ENCODE measurements around the gene HOXC6.

HOXC6 gene

DNA sequence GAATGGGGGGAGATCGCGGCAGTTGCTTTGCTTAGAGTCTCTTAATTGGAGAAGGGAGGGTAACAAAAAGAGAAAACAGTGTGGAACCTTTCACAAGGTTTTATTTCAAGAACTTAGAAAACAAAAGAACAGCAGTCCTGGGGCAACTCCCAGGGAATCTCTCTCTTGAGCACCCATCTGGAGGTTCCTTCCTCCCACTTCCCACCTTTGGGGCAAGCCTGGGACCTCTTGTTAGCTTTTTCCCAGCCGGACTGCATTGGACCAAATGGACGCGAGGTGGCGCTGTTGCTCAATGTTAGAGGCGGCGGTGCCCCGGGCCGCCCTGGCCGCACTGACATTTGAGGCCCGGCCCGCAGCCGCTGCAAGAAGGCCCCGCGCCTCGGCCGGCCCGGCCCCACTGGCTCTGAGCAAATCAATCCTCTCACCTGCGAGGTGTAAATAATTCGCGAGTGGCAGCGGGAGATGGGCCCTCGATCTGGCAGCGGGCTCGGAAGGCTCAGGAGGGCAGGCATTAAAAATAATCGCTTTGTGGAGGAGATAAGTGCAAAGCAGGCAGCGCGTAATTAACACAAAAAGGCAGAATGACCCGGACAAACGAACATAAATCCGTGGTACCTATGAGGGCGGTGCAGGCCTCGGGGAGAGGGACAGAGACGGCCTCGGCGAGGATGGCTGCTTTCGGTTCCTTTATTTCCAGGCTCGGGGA, 22.2 kb upstream of the HOXC6 start:
- Histone ChIP-seq H3K4me1 (ENCODE audit: control insufficient read depth, insufficient read depth, low read length) (peaks cover 51% of the 10 kb centered on the region), H3K27me3 (replicated peaks; ENCODE audit: control insufficient read depth, insufficient read depth, low read length) (no peaks in the 10 kb centered on the region), H3K4me3 (ENCODE audit: low read length) (peak overlapping the region; percentile 86), H3K9me3 (ENCODE audit: control insufficient read depth, low read length) (no peaks in the 10 kb centered on the region), H3K36me3 (ENCODE audit: control insufficient read depth, insufficient read depth, low read length, severe bottlenecking) (peaks cover 6% of the 10 kb centered on the region), H3K9ac (ENCODE audit: low read length) (peak overlapping the region; percentile 96)
- peak; percentile 96 for DNase-seq (ENCODE audit: low read depth)

GRCh38 chr12:54006559-54007220, 21.6 kb upstream of the HOXC6 start:
- Histone ChIP-seq H3K9me3 (ENCODE audit: control insufficient read depth, low read length) (no peaks in the 10 kb centered on the region), H3K27me3 (replicated peaks; ENCODE audit: control insufficient read depth, insufficient read depth, low read length) (no peaks in the 10 kb centered on the region), H3K9ac (ENCODE audit: low read length) (peak overlapping the region; percentile 96), H3K4me3 (ENCODE audit: low read length) (peak overlapping the region; percentile 86), H3K36me3 (ENCODE audit: control insufficient read depth, insufficient read depth, low read length, severe bottlenecking) (peaks cover 6% of the 10 kb centered on the region), H3K4me1 (ENCODE audit: control insufficient read depth, insufficient read depth, low read length) (peaks cover 48% of the 10 kb centered on the region)
- DNase-seq (ENCODE audit: low read depth), result no peak

DNA sequence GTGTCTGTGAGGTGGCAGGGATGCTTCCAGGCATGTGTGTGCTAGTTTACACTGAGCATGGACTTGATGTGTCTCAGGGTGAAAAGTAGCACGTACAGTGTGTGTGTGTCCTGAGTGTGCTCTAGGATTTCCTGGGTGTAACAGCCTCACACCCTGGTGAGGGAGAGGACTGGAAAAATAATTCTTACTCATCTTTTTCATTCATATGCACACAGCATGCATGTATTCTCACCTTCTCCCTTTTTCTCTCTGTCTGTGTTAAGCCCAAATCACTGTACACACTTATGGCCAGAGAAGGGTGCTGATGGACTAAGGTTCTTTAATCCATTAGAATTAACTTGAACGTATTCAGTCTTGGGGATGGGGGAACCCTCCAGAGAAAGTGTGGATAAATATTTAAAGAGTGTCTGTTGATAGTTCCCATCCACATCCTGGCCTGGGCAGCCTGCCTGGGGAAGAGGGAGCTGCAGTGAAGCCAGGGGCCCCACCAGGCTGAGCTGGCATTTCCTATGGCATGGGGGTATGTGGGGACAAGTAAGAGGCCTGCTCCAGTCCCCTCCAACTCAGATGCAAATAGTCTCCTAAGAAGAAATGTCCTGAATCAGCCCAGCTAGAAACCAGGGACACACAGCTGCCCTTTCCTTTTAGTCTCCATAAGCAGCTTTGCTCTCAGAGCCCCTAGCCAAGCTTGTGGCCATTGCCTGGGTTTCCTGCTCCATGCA, 20.5 kb upstream of the HOXC6 start:
- no peaks in the 10 kb centered on the region for H3K27me3 ChIP-seq (replicated peaks; ENCODE audit: control insufficient read depth, insufficient read depth, low read length)
- peak overlapping the region; percentile 86 for H3K4me3 ChIP-seq (ENCODE audit: low read length)
- DNase-seq (ENCODE audit: low read depth), result no peak
- H3K9ac ChIP-seq (ENCODE audit: low read length), result peak overlapping the region; percentile 96
- peaks cover 5% of the 10 kb centered on the region for H3K36me3 ChIP-seq (ENCODE audit: control insufficient read depth, insufficient read depth, low read length, severe bottlenecking)
- H3K9me3 ChIP-seq (ENCODE audit: control insufficient read depth, low read length), result no peaks in the 10 kb centered on the region
- H3K4me1 ChIP-seq (ENCODE audit: control insufficient read depth, insufficient read depth, low read length), result peaks cover 46% of the 10 kb centered on the region

DNA sequence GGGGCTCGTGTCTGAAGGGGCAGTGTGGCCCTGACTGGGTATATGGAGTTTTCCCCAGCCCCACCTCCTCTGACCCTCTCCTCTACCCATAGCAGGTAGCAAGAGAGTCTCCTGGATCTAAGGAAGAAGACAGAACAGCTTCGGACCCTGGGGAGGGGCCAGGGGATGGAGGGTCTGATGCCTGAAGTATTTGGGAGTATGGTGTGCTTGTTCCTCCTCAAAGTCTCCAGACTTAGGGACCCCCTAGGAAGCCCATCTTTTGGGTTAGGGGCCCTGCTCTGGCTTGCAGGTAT, 20.0 kb upstream of the HOXC6 start:
- peak overlapping the region; percentile 96 for H3K9ac ChIP-seq (ENCODE audit: low read length)
- peak overlapping the region; percentile 86 for H3K4me3 ChIP-seq (ENCODE audit: low read length)
- no peaks in the 10 kb centered on the region for H3K36me3 ChIP-seq (ENCODE audit: control insufficient read depth, insufficient read depth, low read length, severe bottlenecking)
- no peak for DNase-seq (ENCODE audit: low read depth)
- H3K4me1 ChIP-seq (ENCODE audit: control insufficient read depth, insufficient read depth, low read length), result peaks cover 47% of the 10 kb centered on the region
- no peaks in the 10 kb centered on the region for H3K27me3 ChIP-seq (replicated peaks; ENCODE audit: control insufficient read depth, insufficient read depth, low read length)
- no peaks in the 10 kb centered on the region for H3K9me3 ChIP-seq (ENCODE audit: control insufficient read depth, low read length)

GRCh38 chr12:54009171-54010052, 18.8 kb upstream of the HOXC6 start:
- H3K27me3 ChIP-seq (replicated peaks; ENCODE audit: control insufficient read depth, insufficient read depth, low read length), result no peaks in the 10 kb centered on the region
- peak; percentile 35 for DNase-seq (ENCODE audit: low read depth)

GRCh38 chr12:54010053-54010971, 17.9 kb upstream of the HOXC6 start:
- DNase-seq (ENCODE audit: low read depth), result no peak
- H3K4me3 ChIP-seq (ENCODE audit: low read length), result peak overlapping the region; percentile 96

More at GRCh38 chr12:54009171-54010052, 18.8 kb upstream of the HOXC6 start:
- H3K4me3 ChIP-seq (ENCODE audit: low read length), result peak overlapping the region; percentile 96
- H3K4me1 ChIP-seq (ENCODE audit: control insufficient read depth, insufficient read depth, low read length), result peaks cover 48% of the 10 kb centered on the region
- H3K9me3 ChIP-seq (ENCODE audit: control insufficient read depth, low read length), result no peaks in the 10 kb centered on the region
- no peaks in the 10 kb centered on the region for H3K36me3 ChIP-seq (ENCODE audit: control insufficient read depth, insufficient read depth, low read length, severe bottlenecking)
- H3K9ac ChIP-seq (ENCODE audit: low read length), result peak overlapping the region; percentile 99

GRCh38 chr12:54010972-54011664, 17.1 kb upstream of the HOXC6 start:
- peak overlapping the region; percentile 96 for H3K4me3 ChIP-seq (ENCODE audit: low read length)
- no peak for DNase-seq (ENCODE audit: low read depth)
- no peaks in the 10 kb centered on the region for H3K9me3 ChIP-seq (ENCODE audit: control insufficient read depth, low read length)
- H3K27me3 ChIP-seq (replicated peaks; ENCODE audit: control insufficient read depth, insufficient read depth, low read length), result no peaks in the 10 kb centered on the region
- H3K9ac ChIP-seq (ENCODE audit: low read length), result peak overlapping the region; percentile 99
- H3K36me3 ChIP-seq (ENCODE audit: control insufficient read depth, insufficient read depth, low read length, severe bottlenecking), result no peaks in the 10 kb centered on the region
- H3K4me1 ChIP-seq (ENCODE audit: control insufficient read depth, insufficient read depth, low read length), result peaks cover 59% of the 10 kb centered on the region

More at GRCh38 chr12:54010053-54010971, 17.9 kb upstream of the HOXC6 start:
- H3K27me3 ChIP-seq (replicated peaks; ENCODE audit: control insufficient read depth, insufficient read depth, low read length), result no peaks in the 10 kb centered on the region
- H3K4me1 ChIP-seq (ENCODE audit: control insufficient read depth, insufficient read depth, low read length), result peaks cover 51% of the 10 kb centered on the region
- H3K9me3 ChIP-seq (ENCODE audit: control insufficient read depth, low read length), result no peaks in the 10 kb centered on the region
- H3K36me3 ChIP-seq (ENCODE audit: control insufficient read depth, insufficient read depth, low read length, severe bottlenecking), result no peaks in the 10 kb centered on the region
- H3K9ac ChIP-seq (ENCODE audit: low read length), result peak overlapping the region; percentile 99

DNA sequence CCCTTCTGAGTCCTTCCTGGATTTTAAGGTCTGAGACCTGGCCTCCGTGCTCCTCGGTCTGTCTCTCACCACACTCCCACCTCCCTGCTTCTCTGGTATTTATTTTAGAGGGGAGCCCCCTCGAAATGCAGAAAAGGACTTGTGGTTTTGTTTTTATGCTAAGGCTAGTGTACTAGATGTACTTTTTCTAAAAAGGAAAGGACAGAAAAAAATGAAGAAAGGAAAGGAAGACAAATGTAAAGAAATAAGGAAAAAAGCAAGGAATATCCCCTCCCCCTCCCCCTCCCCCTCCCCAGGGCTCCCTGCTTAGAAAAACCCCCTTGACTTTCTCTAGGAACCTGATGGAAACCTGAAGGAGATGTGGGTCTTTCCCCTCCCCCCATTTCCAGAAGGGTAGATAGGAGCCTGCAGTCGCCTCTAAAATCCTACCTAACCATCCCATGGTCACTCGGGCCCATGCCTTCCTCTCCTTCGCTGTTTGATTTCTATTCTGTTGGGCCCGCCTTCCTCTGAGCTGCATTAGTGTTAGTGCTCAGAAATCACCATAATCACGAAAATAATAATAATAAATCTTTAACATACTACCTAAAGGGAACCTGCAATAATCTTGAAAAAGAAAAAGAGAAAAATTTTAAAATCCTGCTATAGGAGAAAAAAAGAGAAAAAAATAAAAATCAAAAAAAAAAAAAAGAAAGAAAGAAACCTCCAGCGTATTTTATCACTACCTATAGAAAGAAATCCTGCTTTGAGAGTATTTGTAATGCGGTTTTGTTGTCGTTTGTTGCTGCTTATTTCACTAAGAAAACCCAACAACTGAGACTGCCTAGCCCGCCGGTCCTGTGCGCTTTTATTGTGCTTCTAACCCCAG, 16.3 kb upstream of the HOXC6 start:
- peak overlapping the region; percentile 96 for H3K4me3 ChIP-seq (ENCODE audit: low read length)
- H3K9ac ChIP-seq (ENCODE audit: low read length), result peak overlapping the region; percentile 99
- no peaks in the 10 kb centered on the region for H3K27me3 ChIP-seq (replicated peaks; ENCODE audit: control insufficient read depth, insufficient read depth, low read length)
- H3K9me3 ChIP-seq (ENCODE audit: control insufficient read depth, low read length), result no peaks in the 10 kb centered on the region
- no peaks in the 10 kb centered on the region for H3K36me3 ChIP-seq (ENCODE audit: control insufficient read depth, insufficient read depth, low read length, severe bottlenecking)
- DNase-seq (ENCODE audit: low read depth), result no peak
- peaks cover 58% of the 10 kb centered on the region for H3K4me1 ChIP-seq (ENCODE audit: control insufficient read depth, insufficient read depth, low read length)

DNA sequence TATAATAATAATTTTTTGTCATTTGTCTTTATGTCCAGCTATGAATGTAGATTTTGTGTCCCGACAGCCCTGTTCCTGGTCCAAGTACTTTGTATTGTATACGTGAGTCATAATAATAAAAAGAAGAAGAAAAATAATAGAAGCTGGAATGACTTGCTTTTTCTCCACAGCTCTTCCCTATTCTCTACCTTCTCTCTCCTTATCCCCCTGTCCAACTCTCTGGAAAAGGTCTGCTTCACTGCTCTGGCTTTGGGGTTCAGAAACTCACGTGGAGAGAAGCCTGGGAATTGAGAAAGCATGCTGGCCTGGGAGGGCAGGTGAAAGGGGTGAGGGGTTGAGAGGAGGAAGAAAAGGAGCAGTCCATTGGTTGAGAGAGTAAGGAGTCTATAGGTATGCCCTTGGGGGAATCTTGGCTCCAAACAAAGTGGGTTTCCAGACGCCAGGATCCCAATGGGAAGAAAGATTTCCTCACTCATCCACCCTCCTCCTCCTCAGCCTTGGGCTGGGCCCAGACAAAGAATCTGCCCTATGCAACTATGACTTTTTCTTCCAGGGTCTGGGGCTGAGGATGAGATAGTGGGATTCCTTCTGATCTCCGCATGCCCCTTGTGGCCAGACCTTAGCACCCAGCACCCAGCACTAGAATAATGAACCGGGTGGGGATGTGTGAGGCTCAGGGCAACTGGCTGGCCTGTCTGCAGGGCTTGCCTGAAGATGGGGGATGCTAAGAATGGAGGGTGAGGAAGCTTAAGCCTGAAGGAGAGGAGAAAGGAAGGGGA, 15.4 kb upstream of the HOXC6 start:
- Histone ChIP-seq H3K4me3 (ENCODE audit: low read length) (peak overlapping the region; percentile 75), H3K9me3 (ENCODE audit: control insufficient read depth, low read length) (no peaks in the 10 kb centered on the region), H3K27me3 (replicated peaks; ENCODE audit: control insufficient read depth, insufficient read depth, low read length) (no peaks in the 10 kb centered on the region), H3K36me3 (ENCODE audit: control insufficient read depth, insufficient read depth, low read length, severe bottlenecking) (no peaks in the 10 kb centered on the region), H3K4me1 (ENCODE audit: control insufficient read depth, insufficient read depth, low read length) (peaks cover 49% of the 10 kb centered on the region), H3K9ac (ENCODE audit: low read length) (peak overlapping the region; percentile 99)
- DNase-seq (ENCODE audit: low read depth), result no peak
